ENCODE results near the gene CLDN24.

The CLDN24 gene

GRCh38 chr4:183352546-183352945 is 30.3 kb upstream of the CLDN24 start:
- TF ChIP-seq CTCF (conservative IDR thresholded peaks at IDR 0.05), result no peak
- no peak overlapping the region for H3K27ac ChIP-seq

- no peak for TF ChIP-seq CTCF (conservative IDR thresholded peaks at IDR 0.05)
- no peak overlapping the region for H3K27ac ChIP-seq
Measured at GRCh38 chr4:183350317-183351071, 28.3 kb upstream of the CLDN24 start.

GRCh38 chr4:183349673-183350072 is 27.4 kb upstream of the CLDN24 start:
- no peak overlapping the region for H3K27ac ChIP-seq
- TF ChIP-seq CTCF (conservative IDR thresholded peaks at IDR 0.05), result no peak

- H3K27ac ChIP-seq, result no peak overlapping the region
Measured at GRCh38 chr4:183348706-183349659, 26.8 kb upstream of the CLDN24 start.

GRCh38 chr4:183348136-183348535 is 25.9 kb upstream of the CLDN24 start:
- no peak for TF ChIP-seq CTCF (conservative IDR thresholded peaks at IDR 0.05)
- H3K27ac ChIP-seq, result no peak overlapping the region

More at GRCh38 chr4:183348706-183349659, 26.8 kb upstream of the CLDN24 start:
- no peak for TF ChIP-seq CTCF (conservative IDR thresholded peaks at IDR 0.05)

- H3K27ac ChIP-seq, result no peak overlapping the region
- no peak for TF ChIP-seq CTCF (conservative IDR thresholded peaks at IDR 0.05)
Measured at GRCh38 chr4:183347566-183347965, 25.3 kb upstream of the CLDN24 start.

GRCh38 chr4:183347146-183347545 is 24.9 kb upstream of the CLDN24 start:
- H3K27ac ChIP-seq, result no peak overlapping the region
- TF ChIP-seq CTCF (conservative IDR thresholded peaks at IDR 0.05), result no peak

Data from VCaP (cell line).